H9 (cell line): ENCODE measurements around the gene CP. TPM values are rescaled to one million over a fixed set of nuclear protein-coding genes. Genes with fewer than 3 reads are reported as not detected.
A peak's percentile ranks its signal among the peaks of the same experiment; 100 is the strongest.

Experiments used
- DNase-seq: peaks from one replicate; pipeline ENCODE4 v3.0.0-alpha.2; 2017
- H2AFZ ChIP-seq: one replicate; pipeline ENCODE4 v1.6.1; 2013; ENCODE audit warnings: mild to moderate bottlenecking, low read length, control low read depth, moderate library complexity
- H2AK5ac ChIP-seq: 2 replicates; pipeline ENCODE4 v1.6.1; 2013; ENCODE audit warnings: low read length, control low read depth, mixed read lengths; ENCODE audit not compliant: insufficient read length
- H2BK120ac ChIP-seq: one replicate; pipeline ENCODE4 v1.6.1; 2013; ENCODE audit warnings: low read depth, mild to moderate bottlenecking, low read length, control low read depth, inconsistent platforms; ENCODE audit not compliant: poor library complexity, severe bottlenecking
- H2BK12ac ChIP-seq: 2 replicates; pipeline ENCODE4 v1.6.1; 2013; ENCODE audit warnings: low read length, control low read depth, mixed read lengths, low read depth; ENCODE audit not compliant: insufficient read length
- H2BK15ac ChIP-seq: 2 replicates; pipeline ENCODE4 v1.6.1; 2013; ENCODE audit warnings: low read depth, low read length, control low read depth
- H2BK20ac ChIP-seq: one replicate; pipeline ENCODE4 v1.6.1; 2013; ENCODE audit warnings: low read depth, mild to moderate bottlenecking, low read length, control low read depth, inconsistent platforms; ENCODE audit not compliant: poor library complexity, severe bottlenecking
- H2BK5ac ChIP-seq: 2 replicates; pipeline ENCODE4 v1.6.1; 2013; ENCODE audit warnings: low read length, control low read depth, mixed read lengths; ENCODE audit not compliant: insufficient read length
- H3K14ac ChIP-seq: 2 replicates; pipeline ENCODE4 v1.6.1; 2013; ENCODE audit warnings: low read length, control low read depth; ENCODE audit not compliant: insufficient read depth
- H3K18ac ChIP-seq: 2 replicates; pipeline ENCODE4 v1.6.1; 2013; ENCODE audit warnings: low read depth, mild to moderate bottlenecking, mixed read lengths, low read length, control low read depth; ENCODE audit not compliant: insufficient read length
- H3K23ac ChIP-seq: 2 replicates; pipeline ENCODE4 v1.6.1; 2013; ENCODE audit warnings: low read length, control low read depth, mixed read lengths, low read depth; ENCODE audit not compliant: insufficient read length
- H3K23me2 ChIP-seq: 2 replicates; pipeline ENCODE4 v1.6.1; 2013; ENCODE audit warnings: low read depth, mild to moderate bottlenecking, mixed read lengths, low read length, control low read depth; ENCODE audit not compliant: insufficient read length, poor library complexity, severe bottlenecking
- H3K27ac ChIP-seq: 2 replicates; pipeline ENCODE4 v1.5.1; 2013; ENCODE audit warnings: low read length, control low read depth, mixed read lengths, low read depth; ENCODE audit not compliant: insufficient read length
- H3K27me3 ChIP-seq: 2 replicates; pipeline ENCODE4 v1.6.1; 2013; ENCODE audit warnings: low read length, control low read depth, inconsistent platforms; ENCODE audit not compliant: insufficient read depth
- H3K4ac ChIP-seq: 2 replicates; pipeline ENCODE4 v1.6.1; 2013; ENCODE audit warnings: low read depth, mild to moderate bottlenecking, control low read depth, inconsistent platforms, low read length, moderate library complexity
- H3K4me1 ChIP-seq: 2 replicates; pipeline ENCODE4 v1.6.1; 2013; ENCODE audit warnings: low read length, control low read depth, inconsistent platforms; ENCODE audit not compliant: insufficient read depth
- H3K4me2 ChIP-seq: 2 replicates; pipeline ENCODE4 v1.6.1; 2013; ENCODE audit warnings: low read length, control low read depth, mixed read lengths; ENCODE audit not compliant: insufficient read length, insufficient read depth
- H3K56ac ChIP-seq: 2 replicates; pipeline ENCODE4 v1.6.1; 2013; ENCODE audit warnings: low read depth, mild to moderate bottlenecking, mixed read lengths, low read length, control low read depth; ENCODE audit not compliant: insufficient read length
- H3K79me1 ChIP-seq: 2 replicates; pipeline ENCODE4 v1.6.1; 2013; ENCODE audit warnings: low read depth, mild to moderate bottlenecking, moderate library complexity, low read length, control low read depth, inconsistent platforms; ENCODE audit not compliant: insufficient read depth, poor library complexity, severe bottlenecking
- H3K79me2 ChIP-seq: 2 replicates; pipeline ENCODE4 v1.6.1; 2013; ENCODE audit warnings: low read length, control low read depth, inconsistent platforms; ENCODE audit not compliant: insufficient read depth
- H3K9ac ChIP-seq: 2 replicates; pipeline ENCODE4 v1.6.1; 2013; ENCODE audit warnings: low read length, control low read depth, mixed read lengths; ENCODE audit not compliant: insufficient read length; ENCODE audit errors: extremely low read depth
- H3K9me3 ChIP-seq: one replicate; pipeline ENCODE4 v1.6.1; 2013; ENCODE audit warnings: low read depth, low read length, inconsistent platforms; ENCODE audit not compliant: control insufficient read depth
- H3T11ph ChIP-seq: one replicate; pipeline ENCODE4 v1.6.1; 2013; ENCODE audit warnings: mild to moderate bottlenecking, low read length, control low read depth, inconsistent platforms
- H4K20me1 ChIP-seq: one replicate; pipeline ENCODE4 v1.6.1; 2013; ENCODE audit not compliant: control insufficient read depth, insufficient read length, insufficient read depth
- H4K5ac ChIP-seq: 2 replicates; pipeline ENCODE4 v1.6.1; 2013; ENCODE audit warnings: low read depth, mild to moderate bottlenecking, mixed read lengths, low read length, control low read depth; ENCODE audit not compliant: insufficient read length
- H4K8ac ChIP-seq: replicated peaks from 2 replicates; pipeline ENCODE4 v1.6.1; 2013; ENCODE audit warnings: low read length, control low read depth, mixed read lengths, low read depth; ENCODE audit not compliant: insufficient read length
- H4K91ac ChIP-seq: 2 replicates; pipeline ENCODE4 v1.6.1; 2013; ENCODE audit warnings: low read depth, mild to moderate bottlenecking, moderate library complexity, mixed read lengths, low read length, control low read depth; ENCODE audit not compliant: insufficient read length
- H3K27ac Mint-ChIP-seq, 3 experiments: 2 replicates in 2 of 3; 3 replicates in 1 of 3; pipeline ENCODE4 v1.8.0; 2020 to 2021; ENCODE audit warnings: mixed read lengths in 3 of 3, mild to moderate bottlenecking in 1 of 3, moderate library complexity in 1 of 3
- H3K27me3 Mint-ChIP-seq: 2 replicates; pipeline ENCODE4 v1.8.0; 2021; ENCODE audit warnings: low read depth, mild to moderate bottlenecking, moderate library complexity, mixed read lengths
- H3K36me3 Mint-ChIP-seq, 3 experiments: 2 replicates in 2 of 3; 3 replicates in 1 of 3; pipeline ENCODE4 v1.8.0; 2020 to 2021; ENCODE audit warnings: low read depth in 3 of 3, mixed read lengths in 3 of 3; ENCODE audit not compliant: insufficient read depth in 1 of 3
- H3K4me1 Mint-ChIP-seq, 2 experiments: 2 replicates each; pipeline ENCODE4 v1.8.0; 2020; ENCODE audit warnings: mixed read lengths in 2 of 2
- H3K4me3 Mint-ChIP-seq, 2 experiments: 2 replicates in 1 of 2; 3 replicates in 1 of 2; pipeline ENCODE4 v1.8.0; 2020 to 2021; ENCODE audit warnings: mild to moderate bottlenecking in 2 of 2, mixed read lengths in 2 of 2, moderate library complexity in 1 of 2
- H3K9me3 Mint-ChIP-seq, 2 experiments: 2 replicates in 1 of 2; 3 replicates in 1 of 2; pipeline ENCODE4 v1.8.0; 2020; ENCODE audit warnings: mild to moderate bottlenecking in 2 of 2, mixed read lengths in 2 of 2, moderate library complexity in 1 of 2
- WGBS: extraction: QIAGEN DNeasy Blood & Tissue Kit; methylation state at CpG from one replicate; pipeline ENCODE4 v1.1.7; 2013; ENCODE audit warnings: missing lambda C conversion rate, low lambda C conversion rate, mixed read lengths; ENCODE audit not compliant: insufficient read length; ENCODE audit errors: extremely low coverage; 5-methylcytosine and 5-hydroxymethylcytosine counted together
- total RNA-seq: library from RNA; stranded (reverse); gene quantifications from 2 replicates; pipeline ENCODE4 v1.2.1, GENCODE V29; 2021
- TF ChIP-seq, protein P1 (sequence below): fragments of 200-600 bp; sonication (generic); conservative IDR thresholded peaks from 3 replicates; pipeline ENCODE4 v1.8.0; 2021; ENCODE audit warnings: antibody characterized with exemption, mild to moderate bottlenecking

Gene CP
- total RNA-seq, 1 experiment from 2014 or later, result 1.1 TPM

DNA sequence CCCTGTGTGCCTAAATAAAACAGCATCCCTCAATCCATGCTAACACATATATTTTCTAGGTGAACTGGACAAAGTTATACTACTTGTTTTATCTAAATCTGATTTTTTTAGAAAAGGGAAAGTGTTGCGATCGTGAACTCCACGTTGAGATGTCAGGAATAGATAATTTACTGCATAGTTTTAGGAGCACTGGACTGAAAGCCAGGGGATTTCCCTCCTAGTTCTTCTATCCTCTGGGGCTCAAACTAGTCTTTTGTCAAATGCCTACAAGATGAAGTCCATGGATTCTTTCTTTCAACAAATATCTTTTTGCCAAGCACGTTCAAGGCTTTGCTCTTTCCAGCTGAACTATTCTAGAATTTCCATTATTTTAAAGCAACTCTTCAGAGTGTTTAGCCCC lies 92.8 kb downstream of the CP start:
- Histone ChIP-seq H2BK5ac (no peak overlapping the region), H3K56ac (no peak overlapping the region), H2BK20ac (no peak overlapping the region), H3K18ac (no peak overlapping the region), H2BK120ac (no peak overlapping the region), H3K4me2 (peak overlapping the region; percentile 50), H3K79me1 (peaks cover 4% of the 10 kb centered on the region), H3K23me2 (no peaks in the 10 kb centered on the region), H4K91ac (no peak overlapping the region), H3K4me1 (peaks cover 3% of the 10 kb centered on the region; the same call in 1 of the 2 replicates), H3K27me3 (no peaks in the 10 kb centered on the region), H3K27ac (no peak overlapping the region), H2AFZ (no peak overlapping the region), H2AK5ac (no peak overlapping the region), H3K79me2 (peaks cover 2% of the 10 kb centered on the region; the same call in 1 of the 2 replicates), H4K20me1 (no peaks in the 10 kb centered on the region), H2BK15ac (no peak overlapping the region), H3K14ac (no peak overlapping the region), H3K4ac (no peak overlapping the region), H3K9ac (peak overlapping the region; percentile 66), H2BK12ac (no peak overlapping the region), H3T11ph (no peak overlapping the region), H4K5ac (no peak overlapping the region), H3K9me3 (no peaks in the 10 kb centered on the region), H4K8ac (no peak overlapping the region), H3K23ac (no peak overlapping the region)
- Mint-ChIP-seq H3K27me3 (peaks cover 6% of the 10 kb centered on the region; the same call in 1 of the 2 replicates), H3K4me1 (peaks cover 36% of the 10 kb centered on the region in 2 experiments), H3K9me3 (peaks cover 0 to 6% of the 10 kb centered on the region in 2 experiments; a peak in 3 of 5 replicates), H3K27ac (no peak overlapping the region), H3K36me3 (peaks cover 1 to 32% (median 7%) of the 10 kb centered on the region in 3 experiments; a peak in 5 of 7 replicates), H3K4me3 (peak overlapping the region; percentile 88)
- DNase-seq, result no peak
- TF ChIP-seq, protein P1, sequence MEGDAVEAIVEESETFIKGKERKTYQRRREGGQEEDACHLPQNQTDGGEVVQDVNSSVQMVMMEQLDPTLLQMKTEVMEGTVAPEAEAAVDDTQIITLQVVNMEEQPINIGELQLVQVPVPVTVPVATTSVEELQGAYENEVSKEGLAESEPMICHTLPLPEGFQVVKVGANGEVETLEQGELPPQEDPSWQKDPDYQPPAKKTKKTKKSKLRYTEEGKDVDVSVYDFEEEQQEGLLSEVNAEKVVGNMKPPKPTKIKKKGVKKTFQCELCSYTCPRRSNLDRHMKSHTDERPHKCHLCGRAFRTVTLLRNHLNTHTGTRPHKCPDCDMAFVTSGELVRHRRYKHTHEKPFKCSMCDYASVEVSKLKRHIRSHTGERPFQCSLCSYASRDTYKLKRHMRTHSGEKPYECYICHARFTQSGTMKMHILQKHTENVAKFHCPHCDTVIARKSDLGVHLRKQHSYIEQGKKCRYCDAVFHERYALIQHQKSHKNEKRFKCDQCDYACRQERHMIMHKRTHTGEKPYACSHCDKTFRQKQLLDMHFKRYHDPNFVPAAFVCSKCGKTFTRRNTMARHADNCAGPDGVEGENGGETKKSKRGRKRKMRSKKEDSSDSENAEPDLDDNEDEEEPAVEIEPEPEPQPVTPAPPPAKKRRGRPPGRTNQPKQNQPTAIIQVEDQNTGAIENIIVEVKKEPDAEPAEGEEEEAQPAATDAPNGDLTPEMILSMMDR, result no peak
- no CpG with 5 or more reads among the region's 4 CpGs for WGBS
